ENCODE data around the gene CFAP299. TPM values are rescaled to one million over a fixed set of nuclear protein-coding genes. Genes with fewer than 3 reads are reported as not detected.

The CFAP299 gene
- total RNA-seq, 4 donors from 2014 or later, result 5.1 TPM; not detected in 3

DNA sequence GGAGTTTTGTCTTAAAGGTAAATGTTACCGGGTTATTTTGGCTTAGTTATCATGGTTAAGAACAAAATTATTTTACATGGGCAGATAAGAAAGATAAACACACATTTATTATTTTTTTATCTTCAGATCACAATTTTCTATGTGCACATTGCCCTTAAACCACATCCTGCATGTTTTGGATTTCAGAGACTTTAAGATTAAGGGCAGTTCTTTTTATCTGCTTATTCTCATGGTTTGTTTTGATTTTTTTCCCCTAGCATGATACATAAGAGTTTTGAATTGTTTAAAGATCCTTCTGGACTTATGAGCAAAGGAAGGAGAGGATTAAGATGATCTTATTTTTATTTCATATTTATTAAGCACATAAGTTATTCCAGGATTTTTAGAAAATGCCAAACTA lies 504.9 kb downstream of the CFAP299 start:
- Histone ChIP-seq H3K27me3 (no peaks in the 10 kb centered on the region), H3K4me3 (no peak overlapping the region), H3K9me3 (no peaks in the 10 kb centered on the region), H3K4me1 (no peaks in the 10 kb centered on the region), H3K36me3 (no peaks in the 10 kb centered on the region), H3K27ac (no peak overlapping the region)
- no peak for TF ChIP-seq POLR2AphosphoS5 (IDR thresholded peaks at IDR 0.05)
- no peak for TF ChIP-seq CTCF (IDR thresholded peaks at IDR 0.05)
- no peak for TF ChIP-seq POLR2A (IDR thresholded peaks at IDR 0.05)
- TF ChIP-seq EP300 (IDR thresholded peaks at IDR 0.05), result no peak
- 23 to 59% methylated on average over 1 of the region's 1 CpG for WGBS, 2 donors (ENCODE audit: low coverage in 1 of 2)
- ATAC-seq, result no peak

DNA sequence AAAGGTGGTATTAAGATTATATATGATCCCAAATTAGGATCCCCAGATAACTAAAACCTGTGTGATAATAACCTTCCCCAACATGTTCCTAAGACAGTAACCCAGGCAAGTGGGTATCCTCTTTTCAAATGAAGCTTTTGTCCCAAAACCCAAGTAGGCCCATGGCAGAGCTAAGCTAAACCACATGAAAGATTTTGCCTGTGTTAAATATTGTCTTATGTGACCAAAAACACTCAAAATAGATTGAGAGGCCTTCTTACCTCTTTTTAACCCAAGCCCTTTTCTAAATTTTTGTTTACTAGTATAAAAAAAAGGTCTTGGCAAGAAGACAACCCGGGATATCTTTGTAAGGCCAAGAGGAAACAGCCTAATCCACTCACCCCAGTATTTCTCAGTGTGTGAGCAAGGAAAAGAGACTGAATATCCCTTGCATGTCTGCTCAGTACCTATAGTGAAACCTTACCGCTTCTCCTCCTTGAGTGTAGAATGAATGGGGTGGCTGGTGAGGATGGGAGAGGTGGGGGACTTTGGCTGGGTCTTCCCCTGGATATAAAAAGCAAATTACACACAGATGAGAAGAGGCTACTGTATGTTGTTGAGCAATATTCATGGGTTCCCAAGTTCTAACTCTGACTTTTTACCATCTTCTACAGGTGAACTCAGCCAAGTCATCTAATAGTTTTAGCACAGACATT lies 506.2 kb downstream of the CFAP299 start:
- Histone ChIP-seq H3K27ac (no peak overlapping the region), H3K4me3 (no peak overlapping the region), H3K27me3 (no peaks in the 10 kb centered on the region), H3K36me3 (no peaks in the 10 kb centered on the region), H3K4me1 (no peaks in the 10 kb centered on the region), H3K9me3 (no peaks in the 10 kb centered on the region)
- WGBS, 2 donors (ENCODE audit: low coverage in 1 of 2), result 86 to 93% methylated on average over 1 to 2 of the region's 2 CpGs
- no peak for TF ChIP-seq EP300 (IDR thresholded peaks at IDR 0.05)
- no peak for TF ChIP-seq POLR2A (IDR thresholded peaks at IDR 0.05)
- TF ChIP-seq CTCF (IDR thresholded peaks at IDR 0.05), result no peak
- TF ChIP-seq POLR2AphosphoS5 (IDR thresholded peaks at IDR 0.05), result no peak
- no peak for ATAC-seq

DNA sequence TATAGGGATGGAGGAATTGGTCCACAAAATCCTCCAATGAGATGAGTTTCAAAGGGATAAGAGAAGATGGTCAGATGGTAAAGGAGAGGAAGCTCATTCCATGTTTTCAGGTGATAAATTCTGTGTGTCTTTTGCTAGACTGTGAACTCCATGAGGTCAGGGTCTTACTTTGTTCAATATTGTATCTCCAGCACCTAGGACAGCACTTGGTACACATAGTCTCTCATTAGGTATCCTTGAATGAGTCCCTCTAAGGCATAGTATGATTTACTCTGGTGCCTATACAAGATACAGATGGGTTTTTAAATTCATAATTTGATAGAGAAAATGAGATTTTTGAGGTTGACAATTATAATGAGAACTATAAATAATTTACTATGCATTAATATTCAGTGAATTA lies 510.7 kb downstream of the CFAP299 start:
- Histone ChIP-seq H3K9me3 (no peaks in the 10 kb centered on the region), H3K36me3 (no peaks in the 10 kb centered on the region), H3K27me3 (no peaks in the 10 kb centered on the region), H3K4me1 (no peaks in the 10 kb centered on the region), H3K4me3 (no peak overlapping the region), H3K27ac (no peak overlapping the region)
- ATAC-seq, result no peak
- no peak for TF ChIP-seq POLR2A (IDR thresholded peaks at IDR 0.05)
- no peak for TF ChIP-seq CTCF (IDR thresholded peaks at IDR 0.05)
- no peak for TF ChIP-seq EP300 (IDR thresholded peaks at IDR 0.05)
- TF ChIP-seq POLR2AphosphoS5 (IDR thresholded peaks at IDR 0.05), result no peak

DNA sequence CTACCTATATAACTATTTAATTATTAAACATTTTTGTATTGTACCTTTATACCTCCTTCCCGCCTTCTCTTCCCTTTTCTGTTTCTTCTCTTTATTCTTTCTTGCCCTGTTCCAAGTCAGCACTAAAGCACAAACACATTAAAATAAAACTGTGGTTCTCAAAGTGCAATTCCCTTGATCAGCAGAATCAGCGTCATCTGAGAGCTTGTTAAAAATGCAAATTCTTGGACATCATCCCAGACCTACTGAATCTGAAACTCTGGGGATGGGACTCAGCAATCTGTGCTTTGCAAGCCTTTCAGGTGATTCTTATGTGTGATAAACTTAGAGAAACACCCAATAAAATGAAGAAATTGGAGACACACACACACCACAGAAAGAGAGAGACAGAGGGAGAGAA lies 516.5 kb downstream of the CFAP299 start:
- no peaks in the 10 kb centered on the region for H3K27me3 ChIP-seq
- no peak overlapping the region for H3K4me3 ChIP-seq
- 68% methylated on average over 2 of the region's 2 CpGs for WGBS, 2 donors (ENCODE audit: low coverage in 1 of 2)
- no peak for TF ChIP-seq POLR2AphosphoS5 (IDR thresholded peaks at IDR 0.05)
- no peak for TF ChIP-seq EP300 (IDR thresholded peaks at IDR 0.05)
- ATAC-seq, result no peak
- H3K36me3 ChIP-seq, result no peaks in the 10 kb centered on the region
- H3K9me3 ChIP-seq, result no peaks in the 10 kb centered on the region
- H3K27ac ChIP-seq, result no peak overlapping the region
- H3K4me1 ChIP-seq, result no peaks in the 10 kb centered on the region

- H3K9me3 ChIP-seq, result no peaks in the 10 kb centered on the region
- H3K4me3 ChIP-seq, result no peak overlapping the region
- no peak overlapping the region for H3K27ac ChIP-seq
- H3K36me3 ChIP-seq, result no peaks in the 10 kb centered on the region
- no peaks in the 10 kb centered on the region for H3K27me3 ChIP-seq
- no peaks in the 10 kb centered on the region for H3K4me1 ChIP-seq
- TF ChIP-seq CTCF (IDR thresholded peaks at IDR 0.05) (no peak), POLR2AphosphoS5 (IDR thresholded peaks at IDR 0.05) (no peak), POLR2A (IDR thresholded peaks at IDR 0.05) (no peak), EP300 (IDR thresholded peaks at IDR 0.05) (no peak)
- no peak for ATAC-seq
- WGBS, 2 donors (ENCODE audit: low coverage in 1 of 2), result 92 to 100% methylated on average over 1 of the region's 1 CpG
Observed at GRCh38 chr4:80873571-80873970, 538.0 kb downstream of the CFAP299 start.

All from gastroesophageal sphincter (tissue), 4 donors.